Measurements from ENCODE around the gene CHMP3.

The CHMP3 gene

GRCh38 chr2:86598966-86599365, 35.7 kb upstream of the CHMP3 start:
- DNase-seq (ENCODE audit: low read depth in 1 of 2, low spot score in 1 of 2), result no peak
- Histone ChIP-seq H3K27me3 (ENCODE audit: insufficient read depth, poor library complexity, severe bottlenecking) (no peaks in the 10 kb centered on the region), H3K27ac (replicated peaks) (no peak overlapping the region), H3K4me3 (replicated peaks; ENCODE audit: insufficient read depth, low read length) (no peak overlapping the region)
- TF ChIP-seq REST (IDR thresholded peaks at IDR 0.05; ENCODE audit: insufficient replicate concordance, low read depth) (no peak), SPI1 (IDR thresholded peaks at IDR 0.05; ENCODE audit: borderline replicate concordance, low read depth) (no peak)

GRCh38 chr2:86596118-86596517, 32.9 kb upstream of the CHMP3 start:
- no peak overlapping the region for H3K4me3 ChIP-seq (replicated peaks; ENCODE audit: insufficient read depth, low read length)
- no peak for DNase-seq (ENCODE audit: low read depth in 1 of 2, low spot score in 1 of 2)
- no peak overlapping the region for H3K27ac ChIP-seq (replicated peaks)
- no peaks in the 10 kb centered on the region for H3K27me3 ChIP-seq (ENCODE audit: insufficient read depth, poor library complexity, severe bottlenecking)
- no peak for TF ChIP-seq CTCF (IDR thresholded peaks at IDR 0.05; ENCODE audit: insufficient read depth, low read length)
- no peak for TF ChIP-seq REST (IDR thresholded peaks at IDR 0.05; ENCODE audit: insufficient replicate concordance, low read depth)
- no peak for TF ChIP-seq POLR2AphosphoS5 (IDR thresholded peaks at IDR 0.05; ENCODE audit: low read depth)
- no peak for TF ChIP-seq GABPA (IDR thresholded peaks at IDR 0.05; ENCODE audit: low read depth)
- TF ChIP-seq SPI1 (IDR thresholded peaks at IDR 0.05; ENCODE audit: borderline replicate concordance, low read depth), result no peak

- TF ChIP-seq CTCF (IDR thresholded peaks at IDR 0.05; ENCODE audit: insufficient read depth, low read length), result no peak
- no peak for TF ChIP-seq GABPA (IDR thresholded peaks at IDR 0.05; ENCODE audit: low read depth)
- TF ChIP-seq SPI1 (IDR thresholded peaks at IDR 0.05; ENCODE audit: borderline replicate concordance, low read depth), result no peak
- no peak for TF ChIP-seq POLR2AphosphoS5 (IDR thresholded peaks at IDR 0.05; ENCODE audit: low read depth)
- TF ChIP-seq REST (IDR thresholded peaks at IDR 0.05; ENCODE audit: insufficient replicate concordance, low read depth), result no peak
- DNase-seq (ENCODE audit: low read depth in 1 of 2, low spot score in 1 of 2), result no peak
- Histone ChIP-seq H3K27ac (replicated peaks) (no peak overlapping the region), H3K4me3 (replicated peaks; ENCODE audit: insufficient read depth, low read length) (no peak overlapping the region), H3K27me3 (ENCODE audit: insufficient read depth, poor library complexity, severe bottlenecking) (no peaks in the 10 kb centered on the region)
Measured at GRCh38 chr2:86593266-86593665, 30.0 kb upstream of the CHMP3 start.

Data from HL-60 (cell line).